Liver (tissue), 9 donors: ENCODE measurements around the gene THRA. TPM values are rescaled to one million over a fixed set of nuclear protein-coding genes. Genes with fewer than 3 reads are reported as not detected.
A peak's percentile ranks its signal among the peaks of the same experiment; 100 is the strongest.

Experiments
- DNase-seq: peaks from one replicate; pipeline ENCODE4 v3.0.0-alpha.2; 2017; ENCODE audit warnings: low spot score
- H3K27ac ChIP-seq, 2 donors: one replicate each; pipeline ENCODE4 v1.7.0; 2013; ENCODE audit warnings: inconsistent platforms in 2 of 2, low read length in 2 of 2, control low read depth in 1 of 2, low read depth in 1 of 2, mild to moderate bottlenecking in 1 of 2
- H3K27me3 ChIP-seq, 4 donors: one replicate each; pipeline versions ENCODE4 v1.6.1 to v1.7.0; 2013; ENCODE audit warnings: low read length in 3 of 4, inconsistent platforms in 1 of 4, mild to moderate bottlenecking in 1 of 4, moderate library complexity in 1 of 4; ENCODE audit not compliant: control insufficient read depth in 4 of 4, insufficient read depth in 4 of 4
- H3K36me3 ChIP-seq, 4 donors: one replicate each; pipeline versions ENCODE4 v1.6.1 to v1.7.0; 2013; ENCODE audit warnings: low read length in 3 of 4, mild to moderate bottlenecking in 3 of 4, low read depth in 1 of 4, moderate library complexity in 1 of 4; ENCODE audit not compliant: control insufficient read depth in 4 of 4, insufficient read depth in 3 of 4
- H3K4me1 ChIP-seq, 4 donors: one replicate each; pipeline versions ENCODE4 v1.6.1 to v1.7.0; 2013; ENCODE audit warnings: low read length in 3 of 4, mild to moderate bottlenecking in 3 of 4, moderate library complexity in 1 of 4; ENCODE audit not compliant: control insufficient read depth in 4 of 4, insufficient read depth in 4 of 4
- H3K4me3 ChIP-seq, 3 donors: one replicate each; pipeline versions ENCODE4 v1.6.1 to v1.7.0; 2013; ENCODE audit warnings: low read length in 3 of 3, control low read depth in 1 of 3, low read depth in 1 of 3, mild to moderate bottlenecking in 1 of 3
- H3K9ac ChIP-seq, 2 donors: one replicate each; pipeline ENCODE4 v1.7.0; 2013; ENCODE audit warnings: low read length in 2 of 2, mild to moderate bottlenecking in 2 of 2, moderate library complexity in 2 of 2, control low read depth in 1 of 2, low read depth in 1 of 2
- H3K9me3 ChIP-seq, 4 donors: one replicate each; pipeline versions ENCODE4 v1.6.1 to v1.7.0; 2013; ENCODE audit warnings: low read length in 3 of 4; ENCODE audit not compliant: control insufficient read depth in 4 of 4
- EGR1 ChIP-seq, 2 donors: IDR thresholded peaks; 2 replicates each; pipeline ENCODE4 v1.6.1; 2016 to 2018; ENCODE audit warnings: antibody characterized with exemption in 2 of 2, low read depth in 2 of 2
- FOXA1 ChIP-seq: IDR thresholded peaks from 2 replicates; pipeline ENCODE4 v1.6.1; 2016; ENCODE audit warnings: antibody characterized with exemption
- HNF4A ChIP-seq, 2 donors: conservative IDR thresholded peaks; 2 replicates each; pipeline ENCODE4 v1.6.1; 2016; ENCODE audit warnings: antibody characterized with exemption in 2 of 2, mild to moderate bottlenecking in 2 of 2
- HNF4G ChIP-seq: IDR thresholded peaks from 2 replicates; pipeline ENCODE4 v1.6.1; 2016; ENCODE audit warnings: antibody characterized with exemption
- NR2F2 ChIP-seq: IDR thresholded peaks from 2 replicates; pipeline ENCODE4 v1.6.1; 2016; ENCODE audit warnings: antibody characterized with exemption
- RAD21 ChIP-seq, 2 donors: IDR thresholded peaks; 2 replicates each; pipeline ENCODE4 v1.6.1; 2016; ENCODE audit warnings: antibody characterized with exemption in 2 of 2, mild to moderate bottlenecking in 2 of 2
- RXRA ChIP-seq, 2 donors: IDR thresholded peaks; 2 replicates each; pipeline ENCODE4 v1.6.1; 2017 to 2018; ENCODE audit warnings: antibody characterized with exemption in 2 of 2, mild to moderate bottlenecking in 1 of 2
- SP1 ChIP-seq: IDR thresholded peaks from 2 replicates; pipeline ENCODE4 v1.6.1; 2018; ENCODE audit warnings: antibody characterized with exemption, mild to moderate bottlenecking
- TAF1 ChIP-seq: conservative IDR thresholded peaks from 2 replicates; pipeline ENCODE4 v1.6.1; 2016; ENCODE audit warnings: antibody characterized with exemption, mild to moderate bottlenecking
- YY1 ChIP-seq: IDR thresholded peaks from 2 replicates; pipeline ENCODE4 v1.6.1; 2016; ENCODE audit warnings: antibody characterized with exemption, mild to moderate bottlenecking
- WGBS: extraction: QIAGEN DNeasy Blood & Tissue Kit; methylation state at CpG from one replicate; pipeline ENCODE4 v1.1.7; 2013; 5-methylcytosine and 5-hydroxymethylcytosine counted together
- polyA plus RNA-seq, 2 donors: library from polyadenylated mRNA; stranded (reverse) in 1 of 2; unstranded in 1 of 2; fragments of 200-250 nt in 1 of 2; fragments of >200 nt in 1 of 2; fragmentation: Nextera tagmentation in 1 of 2; extraction: Ambion mirVana in 1 of 2; gene quantifications; one replicate each; pipeline versions ENCODE4 v1.2.1 to v1.2.3, GENCODE V29; 2013 to 2015
- total RNA-seq, 2 donors: library from RNA; depleted of rRNA; stranded (reverse); fragments of >200 nt; gene quantifications; one replicate each; pipeline ENCODE4 v1.2.3, GENCODE V29; 2014
- TF ChIP-seq, protein P1 (sequence below): IDR thresholded peaks from 2 replicates; pipeline ENCODE4 v1.6.1; 2016; ENCODE audit warnings: antibody characterized with exemption
- TF ChIP-seq, protein P2 (sequence below): IDR thresholded peaks from 2 replicates; pipeline ENCODE4 v1.6.1; 2016; ENCODE audit warnings: antibody characterized with exemption, mild to moderate bottlenecking
- TF ChIP-seq, protein P3 (sequence below): IDR thresholded peaks from 2 replicates; pipeline ENCODE4 v1.6.1; 2016; ENCODE audit warnings: antibody characterized with exemption
- TF ChIP-seq, protein P4 (sequence below): fragments of 150-350 bp; IDR thresholded peaks from 2 replicates; pipeline ENCODE4 v1.5.1; 2017; ENCODE audit warnings: improper control_type of control experiment, low read depth, low read length; ENCODE audit not compliant: missing input control
- donor health status: healthy.
- donor health status: healthy.
- donor health status: healthy.
- donor health status: healthy.
- donor health status: healthy.

THRA gene
- total and polyA plus RNA-seq, 4 donors, result 3.2 to 10.3 (median 7.4) TPM

DNA sequence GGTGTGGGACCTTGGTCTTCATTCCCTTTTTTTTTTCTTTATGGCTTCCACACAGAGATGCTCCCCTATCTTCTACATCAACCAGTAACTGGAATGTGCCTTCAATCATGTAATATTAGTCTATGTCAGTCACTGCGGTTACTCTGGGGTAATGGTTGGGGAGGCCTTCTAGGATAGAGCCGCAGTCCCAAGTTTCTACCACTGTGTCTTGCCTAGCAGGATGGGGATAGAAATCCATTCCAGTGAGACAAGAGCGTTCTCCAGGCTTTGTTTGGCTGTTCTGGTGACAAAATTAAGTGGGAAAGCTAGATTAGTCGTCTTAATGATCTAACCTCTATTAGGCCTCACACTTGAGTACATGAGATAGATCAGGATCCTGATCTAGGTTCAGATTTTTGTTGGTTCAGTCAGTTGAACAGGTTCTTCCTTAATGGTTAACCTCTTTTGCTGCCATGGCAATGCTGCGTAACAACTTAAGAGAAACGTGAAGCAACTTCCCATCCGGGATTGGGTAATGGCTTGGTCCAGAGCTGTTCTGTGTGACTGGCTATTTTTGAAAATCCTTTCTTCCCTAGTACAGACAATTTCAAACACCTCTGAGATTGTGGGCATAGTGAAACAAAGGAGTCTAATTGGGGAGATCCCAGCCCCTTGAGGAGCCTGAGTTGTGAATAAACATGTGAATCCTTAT, 67.7 kb downstream of the THRA start:
- H3K9ac ChIP-seq, result no peak overlapping the region
- H3K27ac ChIP-seq, result peak overlapping the region in 1 of 2 donors; percentile 51
- H3K27me3 ChIP-seq, result no peaks in the 10 kb centered on the region
- no peak for DNase-seq
- H3K4me3 ChIP-seq, result no peak overlapping the region
- peak; percentile 28 for TF ChIP-seq YY1
- TF ChIP-seq SP1, result no peak
- H3K9me3 ChIP-seq, result no peaks in the 10 kb centered on the region
- H3K36me3 ChIP-seq, result peaks cover 12 to 54% (median 52%) of the 10 kb centered on the region in 4 donors
- H3K4me1 ChIP-seq, result no peaks in the 10 kb centered on the region
- 79% methylated on average over 7 of the region's 7 CpGs for WGBS

DNA sequence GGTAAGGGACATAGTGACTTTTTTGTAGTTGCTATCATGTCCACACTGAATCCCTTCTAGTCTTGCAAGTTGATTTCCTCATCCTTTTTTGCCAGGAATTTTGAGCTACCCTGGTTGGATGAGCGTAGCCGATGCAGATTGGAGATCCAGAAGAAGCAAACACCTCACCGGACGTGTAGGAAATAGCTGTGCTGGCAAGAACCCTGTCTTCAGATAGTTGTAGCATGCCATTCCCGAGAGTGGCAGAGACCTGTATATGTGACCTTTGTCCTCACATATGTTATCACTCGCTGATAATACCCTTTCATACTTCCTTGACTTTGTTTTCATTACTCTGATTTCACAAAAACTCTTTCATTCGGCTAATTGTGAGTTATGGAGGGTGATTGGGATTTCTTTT, 71.4 kb downstream of the THRA start:
- WGBS, result 79% methylated on average over 7 of the region's 7 CpGs
- H3K4me1 ChIP-seq, result peaks cover 0 to 1% (median 0%) of the 10 kb centered on the region in 4 donors
- peaks cover 14 to 51% (median 49%) of the 10 kb centered on the region in 4 donors for H3K36me3 ChIP-seq
- H3K4me3 ChIP-seq, result no peak overlapping the region
- TF ChIP-seq, protein P1, sequence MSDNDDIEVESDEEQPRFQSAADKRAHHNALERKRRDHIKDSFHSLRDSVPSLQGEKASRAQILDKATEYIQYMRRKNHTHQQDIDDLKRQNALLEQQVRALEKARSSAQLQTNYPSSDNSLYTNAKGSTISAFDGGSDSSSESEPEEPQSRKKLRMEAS, result no peak
- TF ChIP-seq RAD21 (IDR thresholded peaks at IDR 0.05) (no peak), FOXA1 (no peak), HNF4A (conservative IDR thresholded peaks at IDR 0.05) (no peak), EGR1 (IDR thresholded peaks at IDR 0.05; ENCODE audit: low read depth in 2 of 2) (no peak), HNF4G (no peak), RXRA (IDR thresholded peaks at IDR 0.05) (no peak), NR2F2 (no peak), SP1 (no peak), TAF1 (no peak)
- TF ChIP-seq, protein P2, sequence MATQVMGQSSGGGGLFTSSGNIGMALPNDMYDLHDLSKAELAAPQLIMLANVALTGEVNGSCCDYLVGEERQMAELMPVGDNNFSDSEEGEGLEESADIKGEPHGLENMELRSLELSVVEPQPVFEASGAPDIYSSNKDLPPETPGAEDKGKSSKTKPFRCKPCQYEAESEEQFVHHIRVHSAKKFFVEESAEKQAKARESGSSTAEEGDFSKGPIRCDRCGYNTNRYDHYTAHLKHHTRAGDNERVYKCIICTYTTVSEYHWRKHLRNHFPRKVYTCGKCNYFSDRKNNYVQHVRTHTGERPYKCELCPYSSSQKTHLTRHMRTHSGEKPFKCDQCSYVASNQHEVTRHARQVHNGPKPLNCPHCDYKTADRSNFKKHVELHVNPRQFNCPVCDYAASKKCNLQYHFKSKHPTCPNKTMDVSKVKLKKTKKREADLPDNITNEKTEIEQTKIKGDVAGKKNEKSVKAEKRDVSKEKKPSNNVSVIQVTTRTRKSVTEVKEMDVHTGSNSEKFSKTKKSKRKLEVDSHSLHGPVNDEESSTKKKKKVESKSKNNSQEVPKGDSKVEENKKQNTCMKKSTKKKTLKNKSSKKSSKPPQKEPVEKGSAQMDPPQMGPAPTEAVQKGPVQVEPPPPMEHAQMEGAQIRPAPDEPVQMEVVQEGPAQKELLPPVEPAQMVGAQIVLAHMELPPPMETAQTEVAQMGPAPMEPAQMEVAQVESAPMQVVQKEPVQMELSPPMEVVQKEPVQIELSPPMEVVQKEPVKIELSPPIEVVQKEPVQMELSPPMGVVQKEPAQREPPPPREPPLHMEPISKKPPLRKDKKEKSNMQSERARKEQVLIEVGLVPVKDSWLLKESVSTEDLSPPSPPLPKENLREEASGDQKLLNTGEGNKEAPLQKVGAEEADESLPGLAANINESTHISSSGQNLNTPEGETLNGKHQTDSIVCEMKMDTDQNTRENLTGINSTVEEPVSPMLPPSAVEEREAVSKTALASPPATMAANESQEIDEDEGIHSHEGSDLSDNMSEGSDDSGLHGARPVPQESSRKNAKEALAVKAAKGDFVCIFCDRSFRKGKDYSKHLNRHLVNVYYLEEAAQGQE, result no peak
- TF ChIP-seq, protein P3, sequence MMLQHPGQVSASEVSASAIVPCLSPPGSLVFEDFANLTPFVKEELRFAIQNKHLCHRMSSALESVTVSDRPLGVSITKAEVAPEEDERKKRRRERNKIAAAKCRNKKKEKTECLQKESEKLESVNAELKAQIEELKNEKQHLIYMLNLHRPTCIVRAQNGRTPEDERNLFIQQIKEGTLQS, result no peak
- TF ChIP-seq, protein P4, sequence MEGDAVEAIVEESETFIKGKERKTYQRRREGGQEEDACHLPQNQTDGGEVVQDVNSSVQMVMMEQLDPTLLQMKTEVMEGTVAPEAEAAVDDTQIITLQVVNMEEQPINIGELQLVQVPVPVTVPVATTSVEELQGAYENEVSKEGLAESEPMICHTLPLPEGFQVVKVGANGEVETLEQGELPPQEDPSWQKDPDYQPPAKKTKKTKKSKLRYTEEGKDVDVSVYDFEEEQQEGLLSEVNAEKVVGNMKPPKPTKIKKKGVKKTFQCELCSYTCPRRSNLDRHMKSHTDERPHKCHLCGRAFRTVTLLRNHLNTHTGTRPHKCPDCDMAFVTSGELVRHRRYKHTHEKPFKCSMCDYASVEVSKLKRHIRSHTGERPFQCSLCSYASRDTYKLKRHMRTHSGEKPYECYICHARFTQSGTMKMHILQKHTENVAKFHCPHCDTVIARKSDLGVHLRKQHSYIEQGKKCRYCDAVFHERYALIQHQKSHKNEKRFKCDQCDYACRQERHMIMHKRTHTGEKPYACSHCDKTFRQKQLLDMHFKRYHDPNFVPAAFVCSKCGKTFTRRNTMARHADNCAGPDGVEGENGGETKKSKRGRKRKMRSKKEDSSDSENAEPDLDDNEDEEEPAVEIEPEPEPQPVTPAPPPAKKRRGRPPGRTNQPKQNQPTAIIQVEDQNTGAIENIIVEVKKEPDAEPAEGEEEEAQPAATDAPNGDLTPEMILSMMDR, result no peak
- no peaks in the 10 kb centered on the region for H3K27me3 ChIP-seq
- DNase-seq, result no peak
- H3K9ac ChIP-seq, result no peak overlapping the region
- no peak overlapping the region for H3K27ac ChIP-seq
- H3K9me3 ChIP-seq, result no peaks in the 10 kb centered on the region
